Stimulated activated CD8-positive, alpha-beta memory T cell treated with anti-CD3 and anti-CD28 coated beads, Interleukin-12 subunit alpha, Interleukin-12 subunit beta, amount 100 ng/mL, for 24 hours (primary cell): ENCODE measurements around the gene CELSR2.

ENCODE experiments used
- DNase-seq: peaks from one replicate; pipeline ENCODE4 v3.0.0-alpha.2; 2020; ENCODE audit errors: extremely low read depth

CELSR2 gene

GRCh38 chr1:109306832-109307273, 57.5 kb downstream of the CELSR2 start, which contains the start of gene MYBPHL:
MYBPHL (minus strand) TSS chr1:109307011; CDS start chr1:109306991, 20 bp downstream.
- no peak for DNase-seq

DNA sequence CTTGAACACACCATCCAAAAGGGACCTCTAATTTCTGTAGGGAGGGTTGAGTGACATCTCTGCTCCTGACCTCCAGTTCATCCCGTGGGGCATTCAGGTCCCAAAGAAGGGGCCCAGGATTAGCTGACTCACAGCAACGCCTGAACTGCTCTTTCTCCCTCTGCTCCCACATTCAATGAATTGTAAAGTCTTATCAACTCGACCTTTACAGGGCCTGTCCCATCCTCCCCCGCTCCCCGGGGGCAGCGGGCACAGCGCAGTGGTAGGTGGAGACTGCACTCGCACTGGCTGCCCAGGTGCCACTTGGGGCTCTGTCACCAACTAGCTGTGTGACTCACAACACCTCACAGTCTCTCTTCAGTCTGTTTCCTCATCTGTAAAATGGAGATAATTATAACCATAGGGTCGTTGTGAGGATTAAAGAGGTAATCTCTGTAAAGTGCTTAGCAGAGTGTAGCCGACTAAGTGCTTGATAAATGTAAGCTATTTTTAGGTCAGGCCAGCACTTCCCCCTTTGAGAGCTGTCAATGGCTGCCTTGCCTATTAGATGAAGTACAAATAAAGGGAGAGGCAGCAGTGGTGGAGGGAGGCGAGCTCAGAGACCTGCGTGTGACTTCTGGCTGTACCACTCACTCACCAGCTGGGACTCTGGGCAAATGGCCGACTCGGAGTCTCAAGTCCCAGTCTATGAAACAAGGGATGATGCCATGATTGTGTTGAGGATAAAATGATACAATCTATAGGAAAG, 58.1 kb downstream of the CELSR2 start:
- DNase-seq = no peak

- DNase-seq = no peak
Observed at GRCh38 chr1:109309347-109309746, 60.0 kb downstream of the CELSR2 start.

- DNase-seq = no peak
Observed at GRCh38 chr1:109312246-109312645, 62.9 kb downstream of the CELSR2 start.

DNA sequence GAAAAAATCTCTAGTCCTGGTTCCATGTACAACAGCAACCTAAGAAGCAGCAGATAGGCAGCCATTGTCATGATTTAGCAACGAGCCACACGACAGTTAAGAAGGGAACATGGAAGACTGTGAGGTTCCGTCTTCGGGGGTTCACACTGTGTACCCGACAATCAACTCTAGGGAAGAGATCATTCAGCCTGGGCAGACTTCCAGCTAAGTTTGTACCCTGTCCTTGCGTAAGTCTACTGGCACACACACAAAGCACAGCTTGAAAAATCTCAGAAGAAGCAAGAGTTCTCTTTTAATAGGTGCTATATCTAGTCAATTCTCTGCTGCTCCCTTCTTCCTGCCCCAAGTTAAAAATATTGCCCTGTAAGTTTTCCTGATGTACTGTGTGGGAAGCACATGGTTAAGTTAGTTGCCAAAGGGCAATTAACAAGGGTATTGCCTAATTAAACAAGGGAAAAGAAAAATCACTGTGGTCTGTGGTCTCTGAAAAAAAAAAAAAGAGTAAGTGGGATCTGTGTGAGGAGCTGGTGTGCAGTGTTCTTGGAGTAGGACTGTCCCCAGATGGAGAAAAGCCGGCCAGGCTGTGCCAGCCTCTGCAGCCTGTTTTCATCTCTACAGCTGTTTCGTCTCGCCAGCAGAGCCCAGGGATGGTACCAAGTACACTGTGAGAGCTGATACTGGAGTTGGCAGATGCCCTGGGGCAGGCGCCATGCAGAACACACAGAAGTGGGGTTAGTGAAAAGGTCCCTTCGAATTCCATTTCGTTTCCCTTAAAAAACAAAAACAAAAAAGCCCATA, 63.8 kb downstream of the CELSR2 start:
- no peak for DNase-seq

DNA sequence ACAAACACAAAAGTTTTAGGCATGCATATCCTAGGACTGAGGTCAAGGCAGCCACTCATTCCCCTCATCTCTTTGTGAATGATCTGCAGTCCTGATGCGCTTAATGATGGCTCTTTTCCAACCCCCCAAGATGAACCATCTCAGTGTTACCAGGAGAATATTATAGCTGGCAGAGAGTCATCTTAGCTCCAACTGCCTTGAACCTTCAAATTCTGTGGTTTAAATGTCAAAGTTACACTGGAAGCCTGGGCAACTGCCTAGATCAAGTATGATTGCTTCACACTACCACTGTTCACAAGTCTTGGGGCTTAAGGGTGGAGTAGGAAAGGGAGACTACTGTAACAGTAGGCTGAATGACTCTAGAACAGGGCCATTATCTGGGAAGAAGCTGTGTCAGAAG, 65.5 kb downstream of the CELSR2 start:
- no peak for DNase-seq

GRCh38 chr1:109315288-109315687, 65.9 kb downstream of the CELSR2 start:
- no peak for DNase-seq

DNA sequence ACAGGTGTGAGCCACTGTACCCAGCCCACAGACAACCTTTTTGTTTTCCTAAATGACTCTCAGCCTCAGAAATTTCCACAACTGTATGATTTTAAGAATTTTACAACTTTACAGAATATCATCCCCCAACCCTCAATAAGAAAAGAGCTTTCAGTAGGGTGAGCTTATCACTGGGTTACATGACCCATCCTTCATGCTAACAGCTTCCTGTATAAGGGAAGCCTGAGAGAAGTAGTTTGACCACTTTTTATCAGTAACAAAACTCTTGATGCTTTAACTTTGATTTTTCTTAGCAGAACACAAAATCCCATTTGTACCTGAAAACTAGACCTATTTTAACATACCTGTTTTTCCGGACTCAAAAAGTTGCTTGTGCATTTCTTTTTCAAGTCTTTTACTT, 67.2 kb downstream of the CELSR2 start:
- DNase-seq = no peak

GRCh38 chr1:109319114-109319513, 69.8 kb downstream of the CELSR2 start:
- DNase-seq = no peak

GRCh38 chr1:109322974-109323373, 73.6 kb downstream of the CELSR2 start:
- DNase-seq = no peak
